Activated CD8-positive, alpha-beta T cell treated with anti-CD3 and anti-CD28 coated beads for 36 hours (primary cell): ENCODE results near the gene BZW1. TPM values are rescaled to one million over a fixed set of nuclear protein-coding genes. Genes with fewer than 3 reads are reported as not detected.
"Not testable (repeated sequence)": the region's sequence is repeated elsewhere in the genome, so short reads cannot be mapped to it uniquely, and the experiment has no call there.

ENCODE experiments used
- ATAC-seq: fragments of 200-7000 bp; cut with Tn5 transposase; one replicate; pipeline ENCODE4 v1.10.0; 2021; ENCODE audit warnings: mild to moderate bottlenecking, moderate library complexity
- CTCF ChIA-PET: fragments of 350-600 bp; sonication (Branson Sonifier 250); formaldehyde crosslinking; loops from one replicate; lab custom pipeline; 2021; ENCODE audit warnings: antibody characterized with exemption; lab: Charles Lee
- POLR2A ChIA-PET: fragments of 350-600 bp; sonication (Branson Sonifier 250); formaldehyde crosslinking; loops from one replicate; lab custom pipeline; 2021; ENCODE audit warnings: antibody characterized with exemption; lab: Charles Lee
- DNase-seq: peaks from one replicate; pipeline ENCODE4 v3.0.0-alpha.2; 2020
- H3K27ac Mint-ChIP-seq: one replicate; pipeline ENCODE4 v1.8.0; 2021; ENCODE audit warnings: mild to moderate bottlenecking, mixed read lengths
- H3K27me3 Mint-ChIP-seq: one replicate; pipeline ENCODE4 v1.8.0; 2021; ENCODE audit warnings: mixed read lengths
- H3K36me3 Mint-ChIP-seq: one replicate; pipeline ENCODE4 v1.8.0; 2021; ENCODE audit warnings: low read depth, mixed read lengths
- H3K4me1 Mint-ChIP-seq: one replicate; pipeline ENCODE4 v1.8.0; 2021; ENCODE audit warnings: low read depth, mixed read lengths
- H3K4me3 Mint-ChIP-seq: one replicate; pipeline ENCODE4 v1.8.0; 2021; ENCODE audit warnings: mild to moderate bottlenecking, moderate library complexity, mixed read lengths
- H3K9me3 Mint-ChIP-seq: one replicate; pipeline ENCODE4 v1.8.0; 2021; ENCODE audit warnings: mixed read lengths
- intact Hi-C: fragments of 100-400 bp; cut with micrococcal nuclease; formaldehyde crosslinking; loops from one replicate; pipeline ENCODE4 v1.10.0; 2022
- total RNA-seq, 2 experiments: library from RNA; stranded (reverse); gene quantifications; one replicate each; pipeline ENCODE4 v1.2.3, GENCODE V29; 2021
- TF ChIP-seq, protein P1 (sequence below): fragments of 200-600 bp; IDR thresholded peaks from one replicate; pipeline ENCODE4 v1.8.0; 2022; ENCODE audit warnings: antibody characterized with exemption, mild to moderate bottlenecking

BZW1 gene
- total RNA-seq, 2 experiments from 2014 or later: 423 to 442 TPM

DNA sequence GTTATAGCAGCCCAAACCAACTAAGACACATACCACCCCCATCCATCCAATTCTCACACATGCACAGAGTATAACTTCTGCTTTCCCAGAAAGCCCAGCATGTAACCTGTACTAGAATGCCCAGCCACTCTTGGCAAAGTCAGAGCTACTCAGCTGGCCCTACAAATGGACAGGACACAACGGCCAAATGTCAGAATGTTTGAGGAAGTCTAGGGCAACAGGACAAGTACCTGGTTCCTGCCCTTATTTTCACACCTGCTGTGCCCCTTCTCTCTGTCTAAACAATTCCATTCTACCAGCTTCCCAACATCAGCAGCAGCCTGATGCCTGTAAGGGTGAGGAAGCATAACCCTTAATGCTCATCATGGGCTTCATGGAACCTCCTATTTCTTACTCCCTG lies 15.1 kb upstream of the BZW1 start:
- Mint-ChIP-seq H3K36me3 (peaks cover 2% of the 10 kb centered on the region), H3K4me1 (peaks cover 8% of the 10 kb centered on the region), H3K27me3 (peaks cover 2% of the 10 kb centered on the region), H3K9me3 (peaks cover 2% of the 10 kb centered on the region), H3K4me3 (no peak overlapping the region), H3K27ac (no peak overlapping the region)
- ChIA-PET CTCF (no interaction called here), POLR2A (interaction anchor here (0.5 to 1.4 kb wide), 3 partner anchors 12 to 1261 kb away, joined by 3 to 4 read pairs (median 4); no protein-coding TSS in a partner anchor)
- intact Hi-C loops: no loop called here
- DNase-seq (no peak), ATAC-seq (no peak)
- TF ChIP-seq, protein P1, sequence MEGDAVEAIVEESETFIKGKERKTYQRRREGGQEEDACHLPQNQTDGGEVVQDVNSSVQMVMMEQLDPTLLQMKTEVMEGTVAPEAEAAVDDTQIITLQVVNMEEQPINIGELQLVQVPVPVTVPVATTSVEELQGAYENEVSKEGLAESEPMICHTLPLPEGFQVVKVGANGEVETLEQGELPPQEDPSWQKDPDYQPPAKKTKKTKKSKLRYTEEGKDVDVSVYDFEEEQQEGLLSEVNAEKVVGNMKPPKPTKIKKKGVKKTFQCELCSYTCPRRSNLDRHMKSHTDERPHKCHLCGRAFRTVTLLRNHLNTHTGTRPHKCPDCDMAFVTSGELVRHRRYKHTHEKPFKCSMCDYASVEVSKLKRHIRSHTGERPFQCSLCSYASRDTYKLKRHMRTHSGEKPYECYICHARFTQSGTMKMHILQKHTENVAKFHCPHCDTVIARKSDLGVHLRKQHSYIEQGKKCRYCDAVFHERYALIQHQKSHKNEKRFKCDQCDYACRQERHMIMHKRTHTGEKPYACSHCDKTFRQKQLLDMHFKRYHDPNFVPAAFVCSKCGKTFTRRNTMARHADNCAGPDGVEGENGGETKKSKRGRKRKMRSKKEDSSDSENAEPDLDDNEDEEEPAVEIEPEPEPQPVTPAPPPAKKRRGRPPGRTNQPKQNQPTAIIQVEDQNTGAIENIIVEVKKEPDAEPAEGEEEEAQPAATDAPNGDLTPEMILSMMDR: no peak

DNA sequence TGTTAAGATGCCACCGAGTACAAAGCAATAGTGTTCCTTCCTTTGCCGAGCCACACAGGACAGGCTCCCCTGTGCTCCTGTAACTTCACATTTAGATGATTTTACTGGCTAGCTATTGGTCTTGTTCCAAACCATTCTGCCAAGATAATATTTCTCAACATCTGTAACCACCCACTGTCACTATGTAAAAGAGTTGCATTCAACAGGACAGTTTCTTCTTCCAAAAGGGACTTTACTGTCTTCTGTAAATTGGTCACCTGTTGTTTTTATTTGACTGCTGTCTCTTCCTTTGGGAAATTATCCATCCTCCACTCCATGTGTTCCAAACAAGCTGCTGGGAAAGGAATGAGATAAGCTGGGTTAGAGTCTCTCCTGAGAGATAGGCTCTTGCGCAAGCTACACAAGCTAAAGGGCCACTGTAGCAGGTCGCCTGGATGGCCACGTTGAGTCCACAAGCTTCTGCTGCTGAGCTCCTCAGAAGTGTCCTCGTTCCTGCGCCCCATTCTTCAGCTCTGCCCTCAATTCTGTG lies 14.4 kb upstream of the BZW1 start:
- intact Hi-C loops: no loop called here
- Mint-ChIP-seq H3K4me3 (no peak overlapping the region), H3K27me3 (peaks cover 6% of the 10 kb centered on the region), H3K4me1 (peaks cover 8% of the 10 kb centered on the region), H3K9me3 (peaks cover 6% of the 10 kb centered on the region), H3K27ac (no peak overlapping the region), H3K36me3 (peaks cover 3% of the 10 kb centered on the region)
- TF ChIP-seq, protein P1: no peak
- CTCF ChIA-PET: no interaction called here
- no peak for DNase-seq
- POLR2A ChIA-PET: interaction anchor here (0.6 to 1.4 kb wide), 2 partner anchors 13 to 20 kb away, joined by 3 to 4 read pairs; no protein-coding TSS in a partner anchor
- no peak for ATAC-seq

DNA sequence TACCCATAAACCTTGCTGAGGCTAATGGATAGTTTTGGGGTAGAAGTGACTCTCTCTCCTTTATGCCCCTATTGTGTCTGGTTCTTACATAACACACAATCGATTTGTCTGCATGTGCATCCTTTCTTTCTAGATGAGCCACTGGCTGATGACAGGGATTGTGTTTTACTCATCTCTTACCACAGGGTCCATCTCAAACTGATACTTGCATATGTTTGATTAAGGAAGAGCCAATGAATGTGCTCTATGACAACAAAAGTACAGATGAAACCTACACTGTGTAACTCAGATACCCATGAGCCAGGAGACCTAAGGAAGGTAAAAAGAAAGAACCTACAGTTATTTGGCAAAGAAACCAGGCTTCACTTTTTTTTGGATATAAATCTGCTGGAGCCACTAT lies 13.2 kb upstream of the BZW1 start:
- intact Hi-C loops: no loop called here
- H3K36me3 Mint-ChIP-seq: peaks cover 3% of the 10 kb centered on the region
- TF ChIP-seq, protein P1: no peak
- CTCF ChIA-PET: no interaction called here
- no peak overlapping the region for H3K27ac Mint-ChIP-seq
- ATAC-seq (peak; percentile 81), DNase-seq (no peak)
- POLR2A ChIA-PET: no interaction called here
- peaks cover 6% of the 10 kb centered on the region for H3K9me3 Mint-ChIP-seq
- H3K4me3 Mint-ChIP-seq: no peak overlapping the region
- H3K4me1 Mint-ChIP-seq: peaks cover 8% of the 10 kb centered on the region
- peaks cover 4% of the 10 kb centered on the region for H3K27me3 Mint-ChIP-seq

DNA sequence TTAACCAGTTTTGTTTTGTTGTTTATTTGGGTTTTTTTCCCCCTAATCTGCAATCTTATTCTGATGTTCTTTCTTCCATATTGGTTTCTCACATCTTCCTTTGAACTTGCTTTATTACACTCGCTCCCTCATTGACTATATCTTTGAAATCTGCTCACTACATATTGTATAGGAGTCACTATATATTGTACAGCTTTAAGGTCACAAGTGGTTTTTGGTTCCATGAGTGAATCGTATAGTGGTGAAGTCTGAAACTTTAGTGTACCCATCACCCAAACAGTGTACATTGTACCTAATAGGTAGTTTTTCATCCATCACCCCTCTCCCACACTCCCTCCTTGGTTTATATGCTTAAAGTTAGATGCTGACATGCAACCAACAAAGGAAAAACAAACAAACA lies 11.3 kb upstream of the BZW1 start:
- peaks cover 8% of the 10 kb centered on the region for H3K4me1 Mint-ChIP-seq
- peaks cover 6% of the 10 kb centered on the region for H3K9me3 Mint-ChIP-seq
- ATAC-seq (peak; percentile 75), DNase-seq (no peak)
- ChIA-PET CTCF (interaction anchor here (0.6 kb wide), 1 partner anchor 147 kb away, joined by 3 read pairs; no protein-coding TSS in a partner anchor), POLR2A (interaction anchor here (1.5 kb wide), 1 partner anchor 88 kb away, joined by 3 read pairs; no protein-coding TSS in a partner anchor)
- intact Hi-C loops: no loop called here
- H3K27me3 Mint-ChIP-seq: peaks cover 4% of the 10 kb centered on the region
- TF ChIP-seq, protein P1: no peak
- no peak overlapping the region for H3K4me3 Mint-ChIP-seq
- H3K27ac Mint-ChIP-seq: no peak overlapping the region
- H3K36me3 Mint-ChIP-seq: peaks cover 3% of the 10 kb centered on the region

DNA sequence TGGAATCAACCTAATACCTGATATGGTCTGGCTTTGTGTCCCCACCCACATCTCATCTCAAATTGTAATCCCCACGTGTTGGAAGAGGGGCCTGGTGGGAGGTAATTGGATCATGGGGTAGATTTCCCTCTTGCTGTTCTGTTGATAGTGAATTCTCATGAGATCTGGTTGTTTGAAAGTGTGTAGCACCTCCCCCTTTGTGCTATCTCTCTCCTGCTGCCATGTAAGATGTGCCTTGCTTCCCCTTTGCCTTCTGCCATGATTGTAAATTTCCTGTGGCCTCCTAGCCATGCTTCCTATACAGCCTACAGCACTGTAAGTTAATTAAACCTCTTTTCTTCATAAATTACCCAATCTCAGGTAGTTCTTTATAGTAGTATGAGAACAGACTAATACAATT lies 10.3 kb upstream of the BZW1 start:
- H3K27ac Mint-ChIP-seq, H3K4me1 Mint-ChIP-seq, DNase-seq, intact Hi-C loops, CTCF ChIA-PET, H3K4me3 Mint-ChIP-seq, H3K36me3 Mint-ChIP-seq, POLR2A ChIA-PET, ATAC-seq, H3K9me3 Mint-ChIP-seq, H3K27me3 Mint-ChIP-seq: not testable (repeated sequence)
